ENCODE results near the gene SLC38A10.

The SLC38A10 gene

GRCh38 chr17:81263371-81264181 lies 31.5 kb downstream of the SLC38A10 start:
- H3K9ac ChIP-seq (ENCODE audit: low read depth in 1 of 2, low read length in 2 of 2), result no peak overlapping the region
- no peaks in the 10 kb centered on the region for H3K27me3 ChIP-seq (ENCODE audit: control insufficient read depth in 2 of 2, insufficient read depth in 2 of 2, low read length in 2 of 2)
- peaks cover 59 to 68% of the 10 kb centered on the region in 2 donors for H3K36me3 ChIP-seq (ENCODE audit: control insufficient read depth in 2 of 2, insufficient read depth in 2 of 2, low read length in 2 of 2)
- no peak overlapping the region for H3K4me3 ChIP-seq (ENCODE audit: low read length in 2 of 2)
- no peak overlapping the region for H3K27ac ChIP-seq (ENCODE audit: low read depth in 2 of 2, low read length in 2 of 2)
- no peaks in the 10 kb centered on the region for H3K4me1 ChIP-seq (ENCODE audit: control insufficient read depth in 2 of 2, insufficient read depth in 2 of 2, low read length in 2 of 2)
- no peaks in the 10 kb centered on the region for H3K9me3 ChIP-seq (ENCODE audit: control insufficient read depth in 2 of 2, low read length in 2 of 2)

- Histone ChIP-seq H3K9ac (ENCODE audit: low read depth in 1 of 2, low read length in 2 of 2) (no peak overlapping the region), H3K4me3 (ENCODE audit: low read length in 2 of 2) (no peak overlapping the region), H3K36me3 (ENCODE audit: control insufficient read depth in 2 of 2, insufficient read depth in 2 of 2, low read length in 2 of 2) (peaks cover 51 to 69% of the 10 kb centered on the region in 2 donors), H3K9me3 (ENCODE audit: control insufficient read depth in 2 of 2, low read length in 2 of 2) (no peaks in the 10 kb centered on the region), H3K4me1 (ENCODE audit: control insufficient read depth in 2 of 2, insufficient read depth in 2 of 2, low read length in 2 of 2) (no peaks in the 10 kb centered on the region), H3K27ac (ENCODE audit: low read depth in 2 of 2, low read length in 2 of 2) (no peak overlapping the region), H3K27me3 (ENCODE audit: control insufficient read depth in 2 of 2, insufficient read depth in 2 of 2, low read length in 2 of 2) (no peaks in the 10 kb centered on the region)
These were observed 33.3 kb downstream of the SLC38A10 start for GRCh38 chr17:81261582-81262336.

GRCh38 chr17:81261096-81261495 lies 34.0 kb downstream of the SLC38A10 start:
- no peak overlapping the region for H3K27ac ChIP-seq (ENCODE audit: low read depth in 2 of 2, low read length in 2 of 2)
- no peaks in the 10 kb centered on the region for H3K9me3 ChIP-seq (ENCODE audit: control insufficient read depth in 2 of 2, low read length in 2 of 2)
- H3K4me1 ChIP-seq (ENCODE audit: control insufficient read depth in 2 of 2, insufficient read depth in 2 of 2, low read length in 2 of 2), result no peaks in the 10 kb centered on the region
- no peak overlapping the region for H3K4me3 ChIP-seq (ENCODE audit: low read length in 2 of 2)
- peaks cover 49 to 66% of the 10 kb centered on the region in 2 donors for H3K36me3 ChIP-seq (ENCODE audit: control insufficient read depth in 2 of 2, insufficient read depth in 2 of 2, low read length in 2 of 2)
- H3K9ac ChIP-seq (ENCODE audit: low read depth in 1 of 2, low read length in 2 of 2), result no peak overlapping the region
- no peaks in the 10 kb centered on the region for H3K27me3 ChIP-seq (ENCODE audit: control insufficient read depth in 2 of 2, insufficient read depth in 2 of 2, low read length in 2 of 2)

GRCh38 chr17:81260641-81261040 lies 34.5 kb downstream of the SLC38A10 start:
- H3K27me3 ChIP-seq (ENCODE audit: control insufficient read depth in 2 of 2, insufficient read depth in 2 of 2, low read length in 2 of 2), result no peaks in the 10 kb centered on the region
- H3K4me1 ChIP-seq (ENCODE audit: control insufficient read depth in 2 of 2, insufficient read depth in 2 of 2, low read length in 2 of 2), result no peaks in the 10 kb centered on the region
- H3K9ac ChIP-seq (ENCODE audit: low read depth in 1 of 2, low read length in 2 of 2), result no peak overlapping the region
- no peak overlapping the region for H3K27ac ChIP-seq (ENCODE audit: low read depth in 2 of 2, low read length in 2 of 2)
- H3K9me3 ChIP-seq (ENCODE audit: control insufficient read depth in 2 of 2, low read length in 2 of 2), result no peaks in the 10 kb centered on the region
- H3K36me3 ChIP-seq (ENCODE audit: control insufficient read depth in 2 of 2, insufficient read depth in 2 of 2, low read length in 2 of 2), result peaks cover 45 to 62% of the 10 kb centered on the region in 2 donors
- H3K4me3 ChIP-seq (ENCODE audit: low read length in 2 of 2), result no peak overlapping the region

- H3K27ac ChIP-seq (ENCODE audit: low read depth in 2 of 2, low read length in 2 of 2), result no peak overlapping the region
- peaks cover 1 to 2% of the 10 kb centered on the region in 2 donors for H3K4me1 ChIP-seq (ENCODE audit: control insufficient read depth in 2 of 2, insufficient read depth in 2 of 2, low read length in 2 of 2)
- H3K4me3 ChIP-seq (ENCODE audit: low read length in 2 of 2), result no peak overlapping the region
- no peak overlapping the region for H3K9ac ChIP-seq (ENCODE audit: low read depth in 1 of 2, low read length in 2 of 2)
- H3K27me3 ChIP-seq (ENCODE audit: control insufficient read depth in 2 of 2, insufficient read depth in 2 of 2, low read length in 2 of 2), result no peaks in the 10 kb centered on the region
- peaks cover 41 to 57% of the 10 kb centered on the region in 2 donors for H3K36me3 ChIP-seq (ENCODE audit: control insufficient read depth in 2 of 2, insufficient read depth in 2 of 2, low read length in 2 of 2)
- no peaks in the 10 kb centered on the region for H3K9me3 ChIP-seq (ENCODE audit: control insufficient read depth in 2 of 2, low read length in 2 of 2)
These were observed 34.9 kb downstream of the SLC38A10 start for GRCh38 chr17:81260171-81260570.

GRCh38 chr17:81259058-81259605 lies 36.0 kb downstream of the SLC38A10 start:
- no peaks in the 10 kb centered on the region for H3K9me3 ChIP-seq (ENCODE audit: control insufficient read depth in 2 of 2, low read length in 2 of 2)
- peaks cover 34 to 49% of the 10 kb centered on the region in 2 donors for H3K36me3 ChIP-seq (ENCODE audit: control insufficient read depth in 2 of 2, insufficient read depth in 2 of 2, low read length in 2 of 2)
- no peaks in the 10 kb centered on the region for H3K27me3 ChIP-seq (ENCODE audit: control insufficient read depth in 2 of 2, insufficient read depth in 2 of 2, low read length in 2 of 2)
- peaks cover 5 to 9% of the 10 kb centered on the region in 2 donors for H3K4me1 ChIP-seq (ENCODE audit: control insufficient read depth in 2 of 2, insufficient read depth in 2 of 2, low read length in 2 of 2)
- no peak overlapping the region for H3K4me3 ChIP-seq (ENCODE audit: low read length in 2 of 2)
- H3K9ac ChIP-seq (ENCODE audit: low read depth in 1 of 2, low read length in 2 of 2), result no peak overlapping the region
- no peak overlapping the region for H3K27ac ChIP-seq (ENCODE audit: low read depth in 2 of 2, low read length in 2 of 2)

GRCh38 chr17:81258292-81258691 lies 36.8 kb downstream of the SLC38A10 start:
- Histone ChIP-seq H3K36me3 (ENCODE audit: control insufficient read depth in 2 of 2, insufficient read depth in 2 of 2, low read length in 2 of 2) (peaks cover 27 to 40% of the 10 kb centered on the region in 2 donors), H3K4me1 (ENCODE audit: control insufficient read depth in 2 of 2, insufficient read depth in 2 of 2, low read length in 2 of 2) (peaks cover 5 to 9% of the 10 kb centered on the region in 2 donors), H3K27ac (ENCODE audit: low read depth in 2 of 2, low read length in 2 of 2) (no peak overlapping the region)

GRCh38 chr17:81257533-81257932 lies 37.6 kb downstream of the SLC38A10 start:
- Histone ChIP-seq H3K9ac (ENCODE audit: low read depth in 1 of 2, low read length in 2 of 2) (no peak overlapping the region), H3K9me3 (ENCODE audit: control insufficient read depth in 2 of 2, low read length in 2 of 2) (no peaks in the 10 kb centered on the region), H3K36me3 (ENCODE audit: control insufficient read depth in 2 of 2, insufficient read depth in 2 of 2, low read length in 2 of 2) (peaks cover 27 to 36% of the 10 kb centered on the region in 2 donors), H3K4me1 (ENCODE audit: control insufficient read depth in 2 of 2, insufficient read depth in 2 of 2, low read length in 2 of 2) (peaks cover 13 to 16% of the 10 kb centered on the region in 2 donors), H3K27me3 (ENCODE audit: control insufficient read depth in 2 of 2, insufficient read depth in 2 of 2, low read length in 2 of 2) (no peaks in the 10 kb centered on the region), H3K27ac (ENCODE audit: low read depth in 2 of 2, low read length in 2 of 2) (no peak overlapping the region), H3K4me3 (ENCODE audit: low read length in 2 of 2) (no peak overlapping the region)

More at GRCh38 chr17:81258292-81258691, 36.8 kb downstream of the SLC38A10 start:
- H3K9ac ChIP-seq (ENCODE audit: low read depth in 1 of 2, low read length in 2 of 2), result no peak overlapping the region
- no peak overlapping the region for H3K4me3 ChIP-seq (ENCODE audit: low read length in 2 of 2)
- H3K27me3 ChIP-seq (ENCODE audit: control insufficient read depth in 2 of 2, insufficient read depth in 2 of 2, low read length in 2 of 2), result no peaks in the 10 kb centered on the region
- H3K9me3 ChIP-seq (ENCODE audit: control insufficient read depth in 2 of 2, low read length in 2 of 2), result no peaks in the 10 kb centered on the region

GRCh38 chr17:81256616-81257015 lies 38.5 kb downstream of the SLC38A10 start:
- Histone ChIP-seq H3K36me3 (ENCODE audit: control insufficient read depth in 2 of 2, insufficient read depth in 2 of 2, low read length in 2 of 2) (peaks cover 25 to 38% of the 10 kb centered on the region in 2 donors), H3K27ac (ENCODE audit: low read depth in 2 of 2, low read length in 2 of 2) (no peak overlapping the region), H3K27me3 (ENCODE audit: control insufficient read depth in 2 of 2, insufficient read depth in 2 of 2, low read length in 2 of 2) (no peaks in the 10 kb centered on the region), H3K4me3 (ENCODE audit: low read length in 2 of 2) (no peak overlapping the region), H3K4me1 (ENCODE audit: control insufficient read depth in 2 of 2, insufficient read depth in 2 of 2, low read length in 2 of 2) (peaks cover 22 to 25% of the 10 kb centered on the region in 2 donors), H3K9ac (ENCODE audit: low read depth in 1 of 2, low read length in 2 of 2) (no peak overlapping the region), H3K9me3 (ENCODE audit: control insufficient read depth in 2 of 2, low read length in 2 of 2) (no peaks in the 10 kb centered on the region)

Measured in mucosa of rectum (tissue), 2 donors.